H1 (cell line): ENCODE results near the gene CCDC91. TPM values are rescaled to one million over a fixed set of nuclear protein-coding genes. Genes with fewer than 3 reads are reported as not detected.

Experiments
- CTCF ChIA-PET: fragments of 300-600 bp; sonication (Branson Sonifier 250); formaldehyde crosslinking; loops from one replicate; lab custom pipeline; 2021; ENCODE audit not compliant: partially characterized antibody; lab: Charles Lee
- POLR2A ChIA-PET: fragments of 300-600 bp; sonication (Branson Sonifier 250); formaldehyde crosslinking; loops from one replicate; lab custom pipeline; 2021; ENCODE audit warnings: inconsistent platforms; ENCODE audit not compliant: partially characterized antibody; lab: Charles Lee
- DNase-seq, 2 experiments: peaks; one replicate each; pipeline versions ENCODE4 v3.0.0 to v3.0.0-alpha.2; 2010 to 2022; ENCODE audit warnings: low spot score in 2 of 2, low read depth in 1 of 2, mixed read lengths in 1 of 2
- FAIRE-seq: peaks from 2 replicates; lab custom pipeline; 2011; peaks lifted over from hg19 to GRCh38; lab: Jason Lieb, UNC
- H2AFZ ChIP-seq: 2 replicates; pipeline ENCODE4 v1.8.1; 2012; ENCODE audit warnings: low read length, inconsistent platforms
- H2AK5ac ChIP-seq: 2 replicates; pipeline ENCODE4 v1.6.1; 2013; ENCODE audit warnings: low read depth, low read length
- H2BK120ac ChIP-seq: replicated peaks from 2 replicates; pipeline ENCODE3; 2013; ENCODE audit warnings: low read depth, low read length, inconsistent platforms
- H2BK12ac ChIP-seq: 2 replicates; pipeline ENCODE4 v1.6.1; 2013; ENCODE audit warnings: low read depth, low read length
- H2BK15ac ChIP-seq: 2 replicates; pipeline ENCODE4 v1.6.1; 2013; ENCODE audit warnings: low read length
- H2BK20ac ChIP-seq: 2 replicates; pipeline ENCODE4 v1.6.1; 2013; ENCODE audit warnings: low read length
- H2BK5ac ChIP-seq: 2 replicates; pipeline ENCODE4 v1.6.1; 2013; ENCODE audit warnings: low read depth, low read length
- H3K14ac ChIP-seq: 2 replicates; pipeline ENCODE4 v1.6.1; 2013; ENCODE audit warnings: inconsistent platforms; ENCODE audit not compliant: insufficient read length
- H3K18ac ChIP-seq: 2 replicates; pipeline ENCODE4 v1.6.1; 2013; ENCODE audit warnings: low read length; ENCODE audit errors: extremely low read depth
- H3K23ac ChIP-seq: 2 replicates; pipeline ENCODE4 v1.6.1; 2013; ENCODE audit warnings: inconsistent platforms; ENCODE audit not compliant: insufficient read length
- H3K23me2 ChIP-seq: 2 replicates; pipeline ENCODE4 v1.6.1; 2013; ENCODE audit warnings: low read depth, low read length
- H3K27ac ChIP-seq: 2 replicates; pipeline ENCODE4 v1.6.1; 2011; ENCODE audit warnings: low read depth, low read length, inconsistent platforms
- H3K27me3 ChIP-seq, 4 experiments: replicated peaks in 1 of 4; 1 replicate in 1 of 4; 2 replicates in 3 of 4; pipeline versions ENCODE4 v1.6.1 to v1.8.1; 2011 to 2013; ENCODE audit warnings: low read length in 3 of 4, mild to moderate bottlenecking in 3 of 4, inconsistent platforms in 2 of 4, mixed read lengths in 2 of 4, moderate library complexity in 1 of 4; ENCODE audit not compliant: control insufficient read depth in 3 of 4, insufficient read depth in 3 of 4; ENCODE audit errors: extremely low read depth in 1 of 4
- H3K36me3 ChIP-seq, 4 experiments: 2 replicates each; pipeline versions ENCODE4 v1.6.1 to v1.8.1; 2011 to 2013; ENCODE audit warnings: mild to moderate bottlenecking in 4 of 4, low read length in 3 of 4, moderate library complexity in 2 of 4, control low read depth in 1 of 4, inconsistent platforms in 1 of 4; ENCODE audit not compliant: insufficient read depth in 4 of 4, control insufficient read depth in 2 of 4
- H3K4ac ChIP-seq: replicated peaks from 2 replicates; pipeline ENCODE3; 2013; ENCODE audit warnings: low read length, low read depth, mixed read lengths, inconsistent platforms; ENCODE audit not compliant: insufficient read length
- H3K4me1 ChIP-seq, 4 experiments: replicated peaks in 1 of 4; 1 replicate in 1 of 4; 2 replicates in 3 of 4; pipeline versions ENCODE4 v1.6.1 to v1.8.1; 2011 to 2013; ENCODE audit warnings: low read length in 3 of 4, inconsistent platforms in 2 of 4, mixed read lengths in 1 of 4; ENCODE audit not compliant: insufficient read depth in 4 of 4, control insufficient read depth in 3 of 4
- H3K4me2 ChIP-seq, 2 experiments: 2 replicates each; pipeline versions ENCODE4 v1.6.1 to v1.8.1; 2011 to 2013; ENCODE audit warnings: low read depth in 2 of 2, low read length in 2 of 2, control low read depth in 1 of 2, inconsistent platforms in 1 of 2, mild to moderate bottlenecking in 1 of 2; ENCODE audit not compliant: insufficient read depth in 1 of 2
- H3K4me3 ChIP-seq, 4 experiments: fragments of 200-600, 300-600 bp in 1 of 4; sonication (generic), shearing (Covaris generic), sonication (Bioruptor Twin) in 1 of 4; 2 replicates each; pipeline versions ENCODE4 v1.5.1 to v1.8.1; 2011 to 2016; ENCODE audit warnings: low read length in 4 of 4, low read depth in 3 of 4, control low read depth in 2 of 4, inconsistent platforms in 2 of 4, mild to moderate bottlenecking in 2 of 4, mixed read lengths in 1 of 4, moderate library complexity in 1 of 4; ENCODE audit not compliant: insufficient read depth in 2 of 4; ENCODE audit errors: extremely low read depth in 1 of 4
- H3K56ac ChIP-seq: replicated peaks from 2 replicates; pipeline ENCODE3; 2013; ENCODE audit warnings: low read depth, mild to moderate bottlenecking, mixed read lengths, low read length, inconsistent platforms; ENCODE audit not compliant: insufficient read length
- H3K79me1 ChIP-seq: 2 replicates; pipeline ENCODE4 v1.6.1; 2013; ENCODE audit warnings: low read depth, low read length, control low read depth
- H3K79me2 ChIP-seq, 2 experiments: 2 replicates each; pipeline versions ENCODE4 v1.6.1 to v1.8.1; 2012 to 2013; ENCODE audit warnings: low read length in 2 of 2, mild to moderate bottlenecking in 2 of 2, inconsistent platforms in 1 of 2; ENCODE audit not compliant: insufficient read depth in 2 of 2, control insufficient read depth in 1 of 2
- H3K9ac ChIP-seq, 4 experiments: replicated peaks in 1 of 4; 1 replicate in 1 of 4; 2 replicates in 3 of 4; pipeline versions ENCODE4 v1.6.1 to v1.8.1; 2011 to 2013; ENCODE audit warnings: low read depth in 3 of 4, low read length in 3 of 4, control low read depth in 2 of 4, mild to moderate bottlenecking in 2 of 4, moderate library complexity in 2 of 4, inconsistent platforms in 1 of 4; ENCODE audit errors: extremely low read depth in 1 of 4
- H3K9me3 ChIP-seq, 2 experiments: 2 replicates each; pipeline versions ENCODE4 v1.6.1 to v1.8.1; 2012 to 2013; ENCODE audit warnings: mild to moderate bottlenecking in 2 of 2, moderate library complexity in 2 of 2, control low read depth in 1 of 2, inconsistent platforms in 1 of 2, low read depth in 1 of 2, low read length in 1 of 2, mixed read lengths in 1 of 2; ENCODE audit not compliant: insufficient read depth in 2 of 2
- H4K20me1 ChIP-seq, 2 experiments: replicated peaks in 1 of 2; 2 replicates each; pipeline versions ENCODE3 to v1.8.1; 2011 to 2013; ENCODE audit warnings: inconsistent platforms in 2 of 2, low read length in 2 of 2, mild to moderate bottlenecking in 1 of 2; ENCODE audit not compliant: insufficient read depth in 2 of 2, control insufficient read depth in 1 of 2
- H4K5ac ChIP-seq: 2 replicates; pipeline ENCODE4 v1.6.1; 2013; ENCODE audit warnings: low read length, low read depth, mixed read lengths, inconsistent platforms; ENCODE audit not compliant: insufficient read length
- H4K8ac ChIP-seq: 2 replicates; pipeline ENCODE4 v1.8.0; 2013; ENCODE audit warnings: mild to moderate bottlenecking, moderate library complexity, low read length, inconsistent platforms; ENCODE audit not compliant: insufficient read depth; ENCODE audit errors: extremely low read depth
- H4K91ac ChIP-seq: replicated peaks from 2 replicates; pipeline ENCODE3; 2013; ENCODE audit warnings: low read length, mixed read lengths, inconsistent platforms; ENCODE audit not compliant: insufficient read length
- CREB1 ChIP-seq: IDR thresholded peaks from 2 replicates; pipeline ENCODE4 v1.6.1; 2012; ENCODE audit warnings: inconsistent platforms
- CTBP2 ChIP-seq: IDR thresholded peaks from 2 replicates; pipeline ENCODE4 v1.7.0; 2011; ENCODE audit warnings: borderline replicate concordance, mild to moderate bottlenecking, moderate library complexity, mixed read lengths, low read length; ENCODE audit not compliant: insufficient read depth, insufficient read length
- FOSL1 ChIP-seq: IDR thresholded peaks from 2 replicates; pipeline ENCODE4 v1.6.1; 2011; ENCODE audit warnings: mild to moderate bottlenecking, low read depth, low read length, moderate library complexity; ENCODE audit not compliant: insufficient read depth
- JUND ChIP-seq: IDR thresholded peaks from 2 replicates; pipeline ENCODE4 v1.6.1; 2011; ENCODE audit warnings: mild to moderate bottlenecking, improper control_type of control experiment, low read length
- POLR2A ChIP-seq, 2 experiments: IDR thresholded peaks; 1 replicate in 1 of 2; 2 replicates in 1 of 2; pipeline ENCODE4 v1.6.1; 2011; ENCODE audit warnings: low read depth in 2 of 2, low read length in 2 of 2, mild to moderate bottlenecking in 2 of 2; ENCODE audit errors: control extremely low read depth in 1 of 2
- TCF12 ChIP-seq: IDR thresholded peaks from 2 replicates; pipeline ENCODE4 v1.6.1; 2011; ENCODE audit warnings: low read depth, mild to moderate bottlenecking, low read length
- WGBS, 2 experiments: shearing (Covaris generic) in 1 of 2; methylation state at CpG; one replicate each; pipeline versions ENCODE4 v1.1.6 to v1.1.7; 2013 to 2015; ENCODE audit warnings: low lambda C conversion rate in 2 of 2, mixed read lengths in 2 of 2, inconsistent platforms in 1 of 2, low coverage in 1 of 2, missing lambda C conversion rate in 1 of 2; ENCODE audit not compliant: insufficient replicate concordance in 2 of 2, insufficient coverage in 1 of 2, insufficient read length in 1 of 2; ENCODE audit errors: extremely low coverage in 1 of 2, missing lambda C conversion rate in 1 of 2; 5-methylcytosine and 5-hydroxymethylcytosine counted together
- polyA plus RNA-seq, 7 experiments: library from polyadenylated mRNA; depleted of rRNA in 3 of 7; stranded (reverse) in 5 of 7; unstranded in 2 of 7; fragments of >200 nt in 5 of 7; fragments of 200-250 nt in 2 of 7; gene quantifications; 1 replicate in 5 of 7; 2 replicates in 1 of 7; 4 replicates in 1 of 7; pipeline versions ENCODE4 v1.2.1 to v1.2.3, GENCODE V29; 2011 to 2013; ENCODE audit warnings: missing spikeins in 2 of 7, mixed read lengths in 2 of 7
- total RNA-seq: library from RNA; stranded (reverse); fragmentation: NEBNext Ultra II Directional; extraction: Animal tissue kit (Norgen Biotek cat#: 25700); gene quantifications from 2 replicates; pipeline ENCODE4 v1.2.1, GENCODE V29; 2021
- TF ChIP-seq, protein P1 (sequence below), 3 experiments: IDR thresholded peaks; 1 replicate in 2 of 3; 2 replicates in 1 of 3; pipeline versions ENCODE4 v1.5.1 to v1.6.1; 2011; ENCODE audit warnings: low read length in 3 of 3, mild to moderate bottlenecking in 3 of 3, inconsistent platforms in 2 of 3, low read depth in 1 of 3, moderate library complexity in 1 of 3; ENCODE audit not compliant: insufficient read depth in 1 of 3; ENCODE audit errors: control extremely low read depth in 1 of 3

The CCDC91 gene
- total and polyA plus RNA-seq, 2 of the 8 experiments (the other 6 are each of a cell fraction or from before 2014, with no cell fraction given) = 8.6 to 23.1 TPM

DNA sequence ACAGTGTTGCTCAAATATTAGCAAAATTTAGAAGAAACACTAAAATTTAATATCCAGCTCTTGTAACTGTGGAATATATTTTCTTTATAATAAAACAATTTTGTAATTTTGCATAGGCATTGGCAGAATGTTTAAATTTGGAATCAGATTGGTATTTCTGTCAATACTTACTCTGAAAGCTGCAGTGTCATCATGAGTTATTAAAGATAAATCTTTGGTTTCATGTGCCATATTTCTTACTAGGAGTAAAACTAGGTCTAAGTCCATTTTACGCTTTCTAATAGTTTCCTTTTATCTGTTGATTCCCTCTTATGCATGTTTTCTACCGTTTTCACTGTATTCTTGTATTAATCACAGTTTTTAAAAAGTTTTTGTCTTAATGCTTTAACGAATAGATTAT lies 49.7 kb downstream of the CCDC91 start:
- TF ChIP-seq, protein P1, sequence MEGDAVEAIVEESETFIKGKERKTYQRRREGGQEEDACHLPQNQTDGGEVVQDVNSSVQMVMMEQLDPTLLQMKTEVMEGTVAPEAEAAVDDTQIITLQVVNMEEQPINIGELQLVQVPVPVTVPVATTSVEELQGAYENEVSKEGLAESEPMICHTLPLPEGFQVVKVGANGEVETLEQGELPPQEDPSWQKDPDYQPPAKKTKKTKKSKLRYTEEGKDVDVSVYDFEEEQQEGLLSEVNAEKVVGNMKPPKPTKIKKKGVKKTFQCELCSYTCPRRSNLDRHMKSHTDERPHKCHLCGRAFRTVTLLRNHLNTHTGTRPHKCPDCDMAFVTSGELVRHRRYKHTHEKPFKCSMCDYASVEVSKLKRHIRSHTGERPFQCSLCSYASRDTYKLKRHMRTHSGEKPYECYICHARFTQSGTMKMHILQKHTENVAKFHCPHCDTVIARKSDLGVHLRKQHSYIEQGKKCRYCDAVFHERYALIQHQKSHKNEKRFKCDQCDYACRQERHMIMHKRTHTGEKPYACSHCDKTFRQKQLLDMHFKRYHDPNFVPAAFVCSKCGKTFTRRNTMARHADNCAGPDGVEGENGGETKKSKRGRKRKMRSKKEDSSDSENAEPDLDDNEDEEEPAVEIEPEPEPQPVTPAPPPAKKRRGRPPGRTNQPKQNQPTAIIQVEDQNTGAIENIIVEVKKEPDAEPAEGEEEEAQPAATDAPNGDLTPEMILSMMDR (IDR thresholded peaks at IDR 0.05; ENCODE audit: control extremely low read depth in 1 of 3, insufficient read depth in 1 of 3, low read depth in 1 of 3, low read length in 3 of 3) = no peak
- TF ChIP-seq JUND (no peak), FOSL1 (no peak), POLR2A (IDR thresholded peaks at IDR 0.05; ENCODE audit: control extremely low read depth in 1 of 2, low read depth in 2 of 2, low read length in 2 of 2) (no peak), TCF12 (no peak), CREB1 (no peak), CTBP2 (no peak)
- Histone ChIP-seq H4K20me1 (no peaks in the 10 kb centered on the region), H3K9me3 (no peaks in the 10 kb centered on the region), H2AFZ (no peak overlapping the region), H3K79me2 (peaks cover 0 to 26% of the 10 kb centered on the region in 2 experiments; a peak in 1 of 4 replicates), H3K23me2 (no peaks in the 10 kb centered on the region), H3K4ac (no peak overlapping the region), H3K4me3 (no peak overlapping the region), H3K4me1 (no peaks in the 10 kb centered on the region), H3K27ac (no peak overlapping the region), H3K4me2 (no peak overlapping the region), H4K91ac (no peak overlapping the region), H3K9ac (no peak overlapping the region), H2BK15ac (no peak overlapping the region), H2BK120ac (no peak overlapping the region), H2BK12ac (no peak overlapping the region), H2AK5ac (no peak overlapping the region), H3K56ac (no peak overlapping the region), H2BK20ac (no peak overlapping the region), H2BK5ac (no peak overlapping the region), H3K23ac (no peak overlapping the region), H3K14ac (no peak overlapping the region), H3K18ac (no peak overlapping the region), H3K36me3 (no peaks in the 10 kb centered on the region), H4K5ac (no peak overlapping the region), H3K27me3 (no peaks in the 10 kb centered on the region), H4K8ac (no peak overlapping the region), H3K79me1 (no peaks in the 10 kb centered on the region; the same call in 1 of the 2 replicates)
- 84% methylated on average over 3 of the region's 3 CpGs; no CpG with 5 or more reads in 1 of the 2 experiments for WGBS, 2 experiments
- POLR2A ChIA-PET = interaction anchor here (0.6 kb wide), 1 partner anchor 475 kb away, joined by 3 read pairs; no protein-coding TSS in a partner anchor
- no peak for DNase-seq
- CTCF ChIA-PET = no interaction called here
- no peak for FAIRE-seq
